GM19238 (cell line): ENCODE results near the gene SBK1.
A peak's percentile ranks its signal among the peaks of the same experiment; 100 is the strongest.
"Not testable (repeated sequence)": the region's sequence is repeated elsewhere in the genome, so short reads cannot be mapped to it uniquely, and the experiment has no call there.

Source experiments
- DNase-seq: peaks from one replicate; pipeline ENCODE4 v3.0.0; 2011; ENCODE audit warnings: low spot score; ENCODE audit not compliant: insufficient read length

SBK1 gene

DNA sequence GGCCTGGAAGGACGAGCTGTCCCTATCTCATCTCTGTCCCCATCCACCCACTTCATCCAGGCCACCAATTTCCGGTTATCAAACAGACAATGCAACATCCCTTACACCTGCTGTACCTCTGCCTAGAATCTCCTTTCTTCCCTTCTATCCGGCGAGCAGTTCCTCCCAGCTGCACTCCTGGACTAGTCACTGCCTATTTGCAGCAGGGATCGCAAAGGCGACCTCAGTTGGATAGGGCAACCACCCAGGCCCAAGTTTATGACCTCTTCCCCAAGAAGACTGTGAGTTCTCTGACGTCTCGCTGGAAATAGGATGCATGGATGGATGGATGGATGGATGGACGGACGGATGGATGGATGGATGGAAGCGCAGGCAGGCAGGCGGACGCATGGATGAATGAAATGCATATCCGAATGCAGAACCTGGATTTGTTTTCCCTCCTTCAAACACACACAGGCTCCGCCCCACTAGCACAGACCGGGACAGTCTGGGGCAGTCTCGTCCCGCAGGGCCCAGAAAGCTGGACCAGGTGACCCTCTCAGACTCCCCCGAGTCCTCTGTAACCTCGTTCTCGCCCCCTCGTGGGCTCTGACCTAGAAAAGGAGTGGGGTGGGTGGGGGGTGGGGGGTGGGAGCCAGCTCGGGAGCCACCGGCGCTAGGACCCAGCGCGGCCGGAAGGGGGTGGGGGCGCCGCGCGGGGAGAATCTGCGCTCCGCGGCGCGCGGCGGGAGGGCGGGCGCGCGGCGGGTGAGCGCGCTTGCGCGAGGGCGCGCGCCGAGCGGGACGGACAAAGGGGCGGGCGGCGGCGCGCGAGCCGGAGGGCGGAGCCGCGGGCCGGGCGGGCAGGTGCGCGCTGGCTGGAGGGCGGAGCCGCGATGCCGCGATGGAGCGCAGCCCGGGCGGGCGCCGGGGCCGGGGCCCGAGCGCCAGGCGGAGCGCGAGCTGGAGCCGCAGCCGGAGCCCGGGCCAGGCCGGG lies at the start of gene SBK1:
SBK1 (plus strand) TSS at position 875 of the 976 bp plus-strand sequence. CDS start 24,867 bp downstream, outside the sequence.
- peak; percentile 98 for DNase-seq

GRCh38 chr16:28249483-28249882 lies 42.8 kb upstream of the SBK1 start:
- not testable (repeated sequence) for DNase-seq

- no peak for DNase-seq
These were observed 41.3 kb upstream of the SBK1 start for GRCh38 chr16:28250999-28251398.

- DNase-seq = no peak
These were observed 38.2 kb upstream of the SBK1 start for GRCh38 chr16:28254158-28254557.

GRCh38 chr16:28255838-28256237 lies 36.5 kb upstream of the SBK1 start:
- DNase-seq = no peak

DNA sequence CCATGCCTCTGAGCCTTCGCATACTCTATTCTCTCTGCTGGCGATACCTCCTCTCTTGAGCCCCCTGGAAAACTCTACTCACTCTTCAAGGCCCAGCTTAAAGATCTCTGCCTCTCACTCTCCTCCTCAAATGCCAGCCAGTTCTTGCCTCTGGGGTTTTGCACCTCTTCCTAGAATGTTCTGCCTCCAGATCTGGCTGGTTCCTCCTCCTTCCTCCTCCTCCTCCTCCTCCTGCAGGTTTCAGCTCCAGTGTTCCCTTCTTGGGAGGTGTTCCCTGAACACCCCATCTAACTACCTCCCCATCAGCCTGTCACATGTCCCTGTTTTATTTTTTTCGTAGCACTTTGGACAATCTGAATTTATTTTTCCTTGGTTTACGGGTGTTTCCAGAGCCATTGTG lies 35.1 kb upstream of the SBK1 start:
- no peak for DNase-seq

GRCh38 chr16:28258567-28258966 lies 33.8 kb upstream of the SBK1 start:
- no peak for DNase-seq

DNA sequence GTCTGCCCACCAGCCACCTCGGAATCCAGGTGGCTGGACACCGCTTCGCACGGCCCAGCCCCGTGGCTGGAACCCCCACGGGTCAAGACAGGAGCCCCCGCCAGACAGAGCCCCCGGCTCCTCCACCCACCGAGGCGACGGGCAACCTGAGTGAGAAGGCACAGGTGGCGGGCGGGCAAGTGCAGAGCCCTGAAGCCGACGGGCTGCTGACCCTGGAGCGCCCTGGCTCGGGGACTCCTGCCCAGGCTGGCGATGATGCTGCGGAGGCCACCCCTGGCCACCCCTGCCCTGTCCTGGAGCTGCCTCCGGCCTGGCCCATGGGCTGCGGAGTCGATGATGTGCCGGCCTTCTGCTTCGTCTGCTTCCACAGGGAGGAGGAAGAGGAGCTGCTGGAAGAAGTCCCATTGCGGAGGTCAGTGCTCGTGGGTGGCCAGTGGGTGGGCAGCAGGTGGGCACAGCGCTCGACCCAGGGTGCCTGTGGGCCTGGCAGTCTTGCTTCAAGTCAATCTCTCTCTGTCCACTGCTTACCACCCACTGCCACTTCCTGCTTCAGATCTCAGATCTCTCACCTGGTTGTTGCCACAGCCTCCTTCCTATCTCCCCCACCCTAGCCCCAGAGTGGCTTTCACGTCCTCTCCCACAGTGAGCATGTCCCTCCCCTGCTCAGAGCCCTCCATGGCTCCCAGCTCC lies 33.1 kb upstream of the SBK1 start:
- no peak for DNase-seq

GRCh38 chr16:28259781-28260150 lies 32.6 kb upstream of the SBK1 start:
- no peak for DNase-seq

GRCh38 chr16:28260193-28260592 lies 32.1 kb upstream of the SBK1 start:
- DNase-seq = no peak

DNA sequence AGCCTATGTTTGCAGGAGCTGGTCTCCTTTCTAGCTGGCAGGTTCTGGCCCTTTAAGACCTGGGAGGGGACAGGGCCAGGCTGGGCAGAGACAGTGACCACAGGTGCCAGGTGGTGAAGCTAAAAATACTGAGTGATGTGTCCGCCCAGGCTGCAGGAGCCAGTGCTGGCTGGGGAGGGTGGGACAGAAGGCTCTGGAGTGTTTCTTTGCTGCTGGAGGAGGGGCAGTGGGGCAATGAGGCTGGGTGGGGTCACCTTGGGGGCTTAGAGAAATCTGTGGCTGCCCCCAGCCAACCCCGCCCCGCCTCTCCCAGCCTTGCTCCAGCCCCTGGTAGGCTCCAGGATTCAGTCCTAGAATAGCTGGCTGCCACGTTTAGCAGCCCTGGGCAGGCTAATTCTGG lies 30.4 kb upstream of the SBK1 start:
- DNase-seq = no peak

- no peak for DNase-seq
These were observed 29.0 kb upstream of the SBK1 start for GRCh38 chr16:28263305-28263704.

- DNase-seq = no peak
These were observed 27.7 kb upstream of the SBK1 start for GRCh38 chr16:28264656-28265055.

DNA sequence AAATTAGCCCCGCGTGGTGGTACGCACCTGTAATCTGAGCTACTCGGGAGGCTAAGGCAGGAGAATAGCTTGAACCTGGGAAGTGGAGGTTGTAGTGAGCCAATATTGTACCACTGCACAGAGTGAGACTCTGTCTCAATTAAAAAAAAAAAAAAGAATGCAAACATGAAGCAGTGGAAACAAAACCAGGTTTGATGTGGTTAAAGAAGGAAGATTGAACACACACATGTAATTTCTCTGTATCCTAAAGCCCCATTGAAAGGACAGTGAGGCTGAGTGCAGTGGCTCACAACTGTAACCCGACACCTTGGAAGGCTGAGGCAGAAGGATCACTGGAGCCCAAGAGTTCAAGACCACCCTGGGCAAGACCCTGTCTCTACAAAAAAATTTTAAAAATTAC lies 26.5 kb upstream of the SBK1 start:
- no peak for DNase-seq

DNA sequence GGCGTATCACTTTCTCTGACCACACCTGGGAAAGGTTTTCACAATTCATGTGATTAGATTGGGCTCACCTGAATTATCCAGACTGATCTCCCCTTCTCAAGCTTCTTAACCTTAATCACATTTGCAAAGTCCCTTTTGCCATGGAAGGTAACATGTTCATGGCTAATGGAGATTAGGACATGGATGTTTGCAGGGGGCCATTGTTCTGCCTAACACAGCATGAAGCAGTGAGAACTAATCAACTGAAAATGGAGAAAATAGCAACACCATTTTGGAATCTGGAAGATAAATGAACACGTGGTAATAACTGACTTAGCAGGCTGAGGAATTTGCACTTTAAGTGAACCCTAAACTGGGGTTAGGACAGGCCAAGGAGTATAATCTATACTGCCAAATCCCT lies 25.0 kb upstream of the SBK1 start:
- DNase-seq = no peak

GRCh38 chr16:28273511-28273910 lies 18.8 kb upstream of the SBK1 start:
- DNase-seq = no peak

GRCh38 chr16:28274676-28275075 lies 17.6 kb upstream of the SBK1 start:
- DNase-seq = no peak

- no peak for DNase-seq
These were observed 16.0 kb upstream of the SBK1 start for GRCh38 chr16:28276301-28276700.

DNA sequence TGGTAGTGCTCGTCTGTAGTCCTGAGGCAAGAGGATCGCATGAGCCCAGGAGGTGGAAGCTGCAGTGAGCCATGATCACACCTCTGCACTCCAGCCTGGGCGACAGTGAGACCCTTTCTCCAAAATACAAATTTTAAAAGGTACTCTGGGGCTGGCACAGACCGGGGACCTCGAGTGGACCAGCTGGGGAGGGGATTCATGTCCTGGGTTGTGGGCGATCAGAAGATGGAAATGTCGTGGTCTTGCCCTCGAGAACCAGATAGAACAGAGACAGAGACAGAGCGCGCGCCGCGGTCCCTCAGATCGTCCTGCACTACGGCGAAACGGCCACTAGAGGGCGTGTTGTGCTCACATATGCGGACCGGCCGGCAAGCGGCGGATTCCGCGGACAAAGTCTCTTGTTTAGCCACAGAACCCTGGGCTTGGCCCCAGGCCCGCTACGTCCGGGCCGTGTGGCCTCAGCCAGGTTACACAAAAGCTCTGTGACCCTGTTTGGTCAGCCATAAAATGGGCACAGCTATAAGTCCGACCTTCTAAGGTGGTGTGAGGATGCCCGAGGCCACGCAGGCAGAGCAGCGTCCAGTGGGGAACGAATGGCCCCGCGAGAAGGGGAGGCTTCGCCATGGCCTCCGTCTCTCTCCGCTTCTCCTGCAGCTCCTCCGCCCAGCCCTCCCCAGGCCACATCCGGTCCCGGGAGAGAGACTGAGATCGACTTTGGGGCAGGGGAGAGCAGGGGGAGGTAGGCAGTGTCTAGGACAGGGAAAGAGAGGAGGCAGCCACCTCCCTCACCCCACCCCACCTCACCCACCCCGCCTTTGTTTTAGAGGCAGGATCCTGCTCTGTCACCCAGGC lies 14.6 kb upstream of the SBK1 start:
- DNase-seq = peak; percentile 73

DNA sequence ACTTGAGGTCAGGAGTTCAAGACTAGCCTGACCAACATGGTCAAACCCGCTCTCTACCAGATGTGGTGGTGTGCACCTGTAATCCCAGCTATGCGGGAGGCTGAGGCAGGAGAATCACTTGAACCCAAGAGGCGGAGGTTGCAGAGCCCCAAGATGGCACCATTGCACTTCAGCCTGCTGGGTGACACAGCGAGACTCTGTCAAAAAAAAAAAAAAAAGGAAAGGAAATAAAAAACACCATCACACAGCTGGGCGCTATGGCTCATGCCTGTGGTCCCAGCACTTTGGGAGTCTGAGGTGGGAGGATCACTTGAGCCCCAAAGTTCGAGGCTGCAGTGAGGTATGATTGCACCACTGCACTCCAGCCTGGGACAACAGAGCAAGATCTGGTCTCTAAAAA lies 13.3 kb upstream of the SBK1 start:
- no peak for DNase-seq
